HG03066 (cell line): Measurements from ENCODE around the gene RSAD2.

Experiments
- ATAC-seq: cut with Tn5 transposase; IDR thresholded peaks from one replicate; pipeline ENCODE4 v1.9.1; 2021; ENCODE audit warnings: low read depth; ENCODE audit not compliant: unreplicated experiment

RSAD2 gene

GRCh38 chr2:6864231-6864754 lies 13.3 kb upstream of the RSAD2 start:
- ATAC-seq: no peak

DNA sequence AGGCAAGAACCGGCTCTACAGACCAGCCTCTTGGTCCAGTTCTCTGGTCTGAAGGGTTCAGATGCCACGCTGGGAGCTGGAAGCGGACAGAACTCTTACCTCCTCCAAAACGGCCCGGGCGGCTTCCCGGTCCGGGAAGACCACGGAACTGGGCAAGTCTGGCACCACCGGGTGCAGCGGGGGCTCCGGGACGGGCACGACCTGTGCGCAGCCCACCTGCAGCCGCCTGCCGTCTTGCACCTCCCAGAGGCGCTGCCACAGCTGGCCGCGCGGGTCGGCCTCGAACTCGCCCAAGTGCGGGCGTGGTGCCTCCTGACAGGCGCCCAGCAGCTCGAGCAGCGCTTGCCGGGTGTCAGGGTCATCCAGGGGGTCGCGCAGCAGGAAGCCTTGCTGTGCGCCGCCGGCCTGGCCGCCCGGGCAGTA lies 12.6 kb upstream of the RSAD2 start:
- peak; percentile 14 for ATAC-seq

GRCh38 chr2:6865346-6866274 lies 12.0 kb upstream of the RSAD2 start, which contains the start of gene CMPK2:
CMPK2 (minus strand) TSS chr2:6865907; CDS start chr2:6865696, 211 bp downstream.
- ATAC-seq: peak; percentile 60

DNA sequence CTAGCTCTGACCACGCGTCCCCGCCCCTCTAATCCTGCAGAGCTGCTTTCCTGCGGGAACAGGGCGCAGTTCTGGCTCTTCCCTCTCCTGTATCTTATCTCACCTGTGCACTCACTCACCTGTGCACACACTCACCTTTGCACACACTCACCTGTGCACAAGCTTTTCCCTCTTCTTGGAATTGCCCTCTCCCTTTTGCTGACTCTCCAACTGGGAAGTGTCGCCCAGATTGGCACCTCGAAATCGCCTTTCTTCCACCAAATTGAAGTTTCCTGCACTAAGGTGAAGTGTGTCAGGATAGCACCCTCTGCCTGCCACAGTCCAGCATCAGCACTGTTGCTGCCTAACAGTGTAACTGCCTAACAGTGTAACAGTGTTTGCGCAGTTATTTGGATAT lies 11.3 kb upstream of the RSAD2 start:
- ATAC-seq: peak; percentile 53

GRCh38 chr2:6866982-6867381 lies 10.6 kb upstream of the RSAD2 start:
- ATAC-seq: no peak

GRCh38 chr2:6872394-6872793 lies 5.2 kb upstream of the RSAD2 start:
- peak; percentile 55 for ATAC-seq

DNA sequence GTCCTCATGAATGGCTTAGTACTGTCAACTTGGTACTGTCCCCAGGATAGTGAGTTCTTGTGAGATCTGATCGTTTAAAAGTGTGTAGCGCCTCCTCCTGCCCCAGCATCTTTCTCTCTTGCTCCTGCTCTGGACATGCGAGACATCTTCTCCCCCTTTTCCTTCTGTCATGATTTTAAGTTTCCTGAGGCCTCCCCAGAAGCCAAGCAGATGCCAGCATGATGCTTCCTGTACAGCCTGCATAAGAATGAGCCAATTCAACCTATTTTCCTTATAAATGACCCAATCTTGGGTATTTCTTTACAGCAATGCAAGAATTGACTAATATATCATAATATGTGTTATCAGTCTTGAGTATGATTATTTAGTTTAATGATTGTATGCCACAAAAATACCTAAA lies 3.5 kb upstream of the RSAD2 start:
- no peak for ATAC-seq

- no peak for ATAC-seq
Observed at GRCh38 chr2:6876309-6876708, 1.3 kb upstream of the RSAD2 start.

GRCh38 chr2:6878549-6878948 lies 972 bp downstream of the RSAD2 start:
- ATAC-seq: no peak

DNA sequence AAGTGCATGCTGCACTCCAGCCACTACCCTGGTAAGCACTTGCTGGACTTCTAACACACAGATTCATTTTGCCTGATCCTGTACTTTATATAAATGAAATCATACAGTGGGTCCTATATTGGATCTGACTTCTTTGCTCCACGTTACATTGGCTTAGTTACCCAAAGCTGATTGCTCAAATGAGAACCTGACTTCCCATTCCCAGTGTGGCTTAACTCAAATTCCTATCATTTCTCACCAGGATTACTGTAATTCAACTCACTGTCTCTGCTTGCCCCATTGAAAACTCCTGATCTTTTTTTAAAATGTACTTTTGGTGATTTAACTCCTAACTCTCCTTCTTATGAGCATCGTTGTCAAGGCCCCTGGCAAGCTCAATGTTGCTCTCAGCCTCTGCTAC lies 1.4 kb downstream of the RSAD2 start:
- no peak for ATAC-seq

DNA sequence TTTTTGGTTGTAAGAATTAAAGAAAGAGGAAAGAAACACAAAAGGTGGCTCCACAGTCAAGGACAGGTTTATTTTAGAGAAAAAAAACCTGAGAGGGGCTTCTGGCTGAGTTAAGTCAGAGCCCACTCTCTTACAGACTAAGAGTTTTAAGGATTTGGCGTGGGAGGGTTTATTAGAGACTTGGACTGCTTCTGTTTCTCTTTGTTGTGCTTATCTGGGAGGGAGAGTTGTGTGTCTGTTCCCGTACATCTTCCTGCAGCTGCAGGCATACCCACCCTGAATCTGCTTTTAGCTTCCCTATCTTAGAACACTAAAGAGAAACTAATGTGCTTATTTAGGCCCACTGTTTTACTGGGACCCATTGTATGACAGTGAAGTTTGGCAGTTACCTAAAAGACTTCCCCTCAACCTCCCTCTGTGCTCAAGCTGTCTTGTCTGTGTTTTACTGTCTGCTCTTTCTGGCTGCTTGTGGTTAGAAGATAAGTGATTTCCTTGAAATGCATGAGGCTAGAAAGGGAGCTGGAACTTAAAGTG lies 2.7 kb downstream of the RSAD2 start:
- ATAC-seq: no peak

DNA sequence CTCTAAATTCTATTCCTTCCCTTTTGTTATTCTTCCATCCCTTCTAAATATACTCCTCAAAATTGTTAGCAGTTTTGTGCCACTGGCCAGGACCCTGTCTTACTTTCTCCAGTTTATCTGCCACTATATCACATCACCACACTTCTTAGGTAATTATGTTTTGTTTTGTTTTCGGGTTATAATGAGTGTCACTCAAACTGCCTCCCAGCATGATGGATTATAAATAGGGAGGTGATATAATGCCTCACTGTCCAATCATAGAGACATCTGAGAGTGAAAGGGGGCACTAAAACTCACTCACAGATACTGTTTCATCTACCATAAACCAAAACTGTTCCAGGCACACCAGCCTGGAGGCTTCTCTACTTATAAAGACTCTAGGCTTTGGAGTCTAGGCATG lies 3.5 kb downstream of the RSAD2 start:
- no peak for ATAC-seq

DNA sequence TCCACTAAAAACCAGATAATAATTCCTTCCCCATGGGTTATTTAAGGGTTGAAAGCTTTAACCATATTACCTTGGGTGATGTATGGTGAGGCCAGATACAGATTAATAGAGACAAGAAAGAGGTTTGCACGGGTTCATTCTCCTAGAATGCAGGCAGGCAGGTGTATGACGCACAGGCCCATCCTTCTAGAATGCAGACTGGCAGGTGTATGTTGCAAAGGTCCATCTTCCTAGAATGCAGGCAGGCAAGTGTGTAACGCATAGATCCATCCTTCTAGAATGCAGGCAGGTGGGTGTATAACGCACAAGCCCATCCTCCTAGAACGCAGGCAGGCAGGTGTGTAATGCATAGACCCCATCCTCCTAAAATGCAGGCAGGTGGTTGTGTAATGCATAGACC lies 3.9 kb downstream of the RSAD2 start:
- ATAC-seq: no peak

GRCh38 chr2:6883448-6884122 lies 6.0 kb downstream of the RSAD2 start:
- ATAC-seq: no peak

DNA sequence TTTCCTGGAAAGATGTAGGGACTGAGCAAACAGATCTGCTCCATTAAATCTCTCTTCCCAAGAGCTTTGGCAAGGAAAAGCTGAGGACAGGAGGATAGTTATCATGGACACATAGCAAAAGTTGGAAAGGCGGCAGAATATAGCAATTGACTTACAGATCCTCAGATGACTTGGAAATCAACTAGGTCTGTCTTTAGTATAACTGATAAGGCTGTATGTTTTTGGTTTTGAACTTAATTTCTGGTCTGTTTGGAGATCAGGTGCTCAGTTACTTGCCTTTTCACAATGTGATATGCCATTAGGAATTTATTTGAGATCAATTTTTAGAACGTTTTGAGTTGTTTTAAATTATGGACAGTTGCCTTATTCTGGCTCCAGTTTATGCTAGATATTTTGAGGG lies 8.0 kb downstream of the RSAD2 start:
- ATAC-seq: no peak

- no peak for ATAC-seq
Observed at GRCh38 chr2:6885968-6886367, 8.4 kb downstream of the RSAD2 start.

DNA sequence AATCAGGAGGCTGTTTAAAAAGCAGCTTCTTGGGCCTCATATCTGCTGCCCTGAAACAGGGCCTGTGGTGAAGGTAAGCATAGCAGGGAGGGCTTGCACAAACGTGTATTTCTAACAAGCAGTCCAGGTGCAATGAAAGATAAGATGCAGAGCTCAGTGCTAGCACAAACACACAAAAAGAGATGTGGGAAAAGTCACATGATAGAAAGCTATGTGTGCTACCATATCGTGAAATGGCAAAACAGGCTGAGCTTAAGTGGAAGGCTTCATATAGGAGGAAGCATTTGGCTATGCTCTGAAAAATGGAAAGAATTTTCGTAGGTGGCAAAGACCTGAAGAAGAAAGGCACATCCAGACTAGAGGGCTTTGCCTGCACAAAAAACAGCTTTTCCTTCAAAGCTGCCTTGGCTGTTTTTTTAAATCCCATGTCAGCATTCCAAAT lies 10.2 kb downstream of the RSAD2 start:
- no peak for ATAC-seq

GRCh38 chr2:6888724-6889123 lies 11.1 kb downstream of the RSAD2 start:
- no peak for ATAC-seq

DNA sequence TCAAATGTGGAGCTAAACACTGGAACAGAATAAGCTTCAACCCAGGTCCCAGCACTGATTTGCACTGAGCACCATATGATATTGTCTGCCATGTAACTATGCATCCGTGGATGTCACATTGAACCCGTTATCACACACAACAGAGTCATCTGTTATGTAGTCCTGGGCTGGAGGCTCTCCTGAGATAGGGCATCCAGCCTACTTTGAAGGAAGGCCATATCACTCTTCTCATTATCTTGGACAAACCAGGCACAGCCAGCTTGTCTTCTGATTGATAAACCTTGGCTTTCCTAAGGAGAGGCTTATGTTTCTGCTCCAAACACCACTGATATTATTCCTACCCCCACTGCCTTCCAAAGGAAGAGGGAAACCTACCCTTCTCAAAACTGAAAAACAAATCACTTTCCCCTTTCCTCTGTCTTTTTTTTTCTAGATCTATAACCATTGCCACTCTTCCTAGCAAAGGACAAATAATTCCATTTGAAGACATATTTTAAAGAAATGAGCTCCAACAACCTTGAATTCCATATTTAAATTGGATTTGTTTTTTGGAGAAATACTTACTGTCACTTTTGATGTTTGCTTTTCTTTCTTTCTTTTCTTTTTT lies 16.4 kb downstream of the RSAD2 start:
- ATAC-seq: no peak

DNA sequence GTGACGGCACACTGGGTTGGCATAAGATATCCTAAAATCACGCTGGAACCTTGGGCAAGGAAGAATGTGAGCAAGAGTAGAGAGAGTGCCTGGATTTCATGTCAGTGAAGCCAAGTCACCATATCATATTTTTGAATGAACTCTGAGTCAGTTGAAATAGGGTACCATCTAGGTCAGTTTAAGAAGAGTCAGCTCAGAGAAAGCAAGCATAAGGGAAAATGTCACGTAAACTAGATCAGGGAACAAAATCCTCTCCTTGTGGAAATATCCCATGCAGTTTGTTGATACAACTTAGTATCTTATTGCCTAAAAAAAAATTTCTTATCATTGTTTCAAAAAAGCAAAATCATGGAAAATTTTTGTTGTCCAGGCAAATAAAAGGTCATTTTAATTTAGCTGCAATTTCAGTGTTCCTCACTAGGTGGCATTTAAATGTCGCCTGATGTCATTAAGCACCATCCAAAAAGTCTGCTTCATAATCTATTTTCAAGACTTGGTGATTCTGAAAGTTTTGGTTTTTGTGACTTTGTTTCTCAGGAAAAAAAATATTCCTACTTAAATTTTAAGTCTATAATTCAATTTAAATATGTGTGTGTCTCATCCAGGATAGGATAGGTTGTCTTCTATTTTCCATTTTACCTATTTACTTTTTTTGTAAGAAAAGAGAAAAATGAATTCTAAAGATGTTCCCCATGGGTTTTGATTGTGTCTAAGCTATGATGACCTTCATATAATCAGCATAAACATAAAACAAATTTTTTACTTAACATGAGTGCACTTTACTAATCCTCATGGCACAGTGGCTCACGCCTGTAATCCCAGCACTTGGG lies 19.6 kb downstream of the RSAD2 start:
- ATAC-seq: no peak
